Measurements from ENCODE around the gene RSPO3. TPM values are rescaled to one million over a fixed set of nuclear protein-coding genes. Genes with fewer than 3 reads are reported as not detected.

RSPO3 gene
- total and polyA plus RNA-seq, 11 donors, result 0.15 to 2.1 (median 0.37) TPM; not detected in 1

GRCh38 chr6:127131275-127131674, 12.8 kb downstream of the RSPO3 start:
- H3K4me1 ChIP-seq, result peaks cover 0 to 5% (median 0%) of the 10 kb centered on the region in 12 donors
- H3K27ac ChIP-seq, result no peak overlapping the region
- WGBS, 4 donors, result 48 to 62% (median 50%) methylated on average over 3 of the region's 3 CpGs
- no peak for DNase-seq
- H3K36me3 ChIP-seq, result no peaks in the 10 kb centered on the region
- ATAC-seq, result no peak
- no peak overlapping the region for H3K4me3 ChIP-seq
- TF ChIP-seq CTCF (IDR thresholded peaks at IDR 0.05), result no peak
- TF ChIP-seq POLR2A (IDR thresholded peaks at IDR 0.05), result no peak
- H3K9me3 ChIP-seq, result no peaks in the 10 kb centered on the region
- H3K27me3 ChIP-seq, result peaks cover 0 to 6% (median 0%) of the 10 kb centered on the region in 9 donors
- intact Hi-C loops (cut with DNase I), result no loop called here

GRCh38 chr6:127131772-127132376, 13.4 kb downstream of the RSPO3 start:
- TF ChIP-seq POLR2A (IDR thresholded peaks at IDR 0.05), result no peak
- TF ChIP-seq CTCF (IDR thresholded peaks at IDR 0.05), result no peak
- no peak overlapping the region for H3K27ac ChIP-seq
- no peaks in the 10 kb centered on the region for H3K9me3 ChIP-seq
- DNase-seq, result no peak
- intact Hi-C loops (cut with DNase I), result no loop called here
- H3K4me1 ChIP-seq, result peaks cover 0 to 5% (median 0%) of the 10 kb centered on the region in 12 donors
- ATAC-seq, result no peak
- H3K36me3 ChIP-seq, result no peaks in the 10 kb centered on the region
- H3K27me3 ChIP-seq, result peaks cover 0 to 6% (median 0%) of the 10 kb centered on the region in 9 donors
- H3K4me3 ChIP-seq, result no peak overlapping the region

- no peak for TF ChIP-seq CTCF (IDR thresholded peaks at IDR 0.05)
- no peak for TF ChIP-seq POLR2A (IDR thresholded peaks at IDR 0.05)
- no peaks in the 10 kb centered on the region for H3K36me3 ChIP-seq
- H3K27ac ChIP-seq, result no peak overlapping the region
- WGBS, 4 donors, result 53 to 68% (median 56%) methylated on average over 1 of the region's 1 CpG
- ATAC-seq (no peak), DNase-seq (no peak)
- no peaks in the 10 kb centered on the region for H3K27me3 ChIP-seq
- H3K4me1 ChIP-seq, result peaks cover 0 to 5% (median 0%) of the 10 kb centered on the region in 12 donors
- H3K9me3 ChIP-seq, result no peaks in the 10 kb centered on the region
- no peak overlapping the region for H3K4me3 ChIP-seq
- intact Hi-C loops (cut with DNase I), result no loop called here
These were observed 15.7 kb downstream of the RSPO3 start for GRCh38 chr6:127134136-127134535.

GRCh38 chr6:127136786-127137185, 18.3 kb downstream of the RSPO3 start:
- H3K27ac ChIP-seq, result no peak overlapping the region
- no peak for DNase-seq
- no peak for TF ChIP-seq CTCF (IDR thresholded peaks at IDR 0.05)
- no peak for TF ChIP-seq POLR2A (IDR thresholded peaks at IDR 0.05)
- no peak overlapping the region for H3K4me3 ChIP-seq
- H3K4me1 ChIP-seq, result no peaks in the 10 kb centered on the region
- H3K9me3 ChIP-seq, result no peaks in the 10 kb centered on the region
- no peak for ATAC-seq
- no peaks in the 10 kb centered on the region for H3K36me3 ChIP-seq
- intact Hi-C loops (cut with DNase I), result no loop called here
- 63 to 89% (median 70%) methylated on average over 4 of the region's 4 CpGs for WGBS, 4 donors
- no peaks in the 10 kb centered on the region for H3K27me3 ChIP-seq
